GM12873 (cell line): ENCODE data around the gene PPP1R17.

ENCODE experiments used
- TF ChIP-seq, protein P1 (sequence below): IDR thresholded peaks from 2 replicates; pipeline ENCODE4 v1.5.1; 2012; ENCODE audit warnings: low read depth, mild to moderate bottlenecking, moderate library complexity, low read length, control low read depth; ENCODE audit not compliant: insufficient read depth; ENCODE audit errors: missing control alignments

The PPP1R17 gene

DNA sequence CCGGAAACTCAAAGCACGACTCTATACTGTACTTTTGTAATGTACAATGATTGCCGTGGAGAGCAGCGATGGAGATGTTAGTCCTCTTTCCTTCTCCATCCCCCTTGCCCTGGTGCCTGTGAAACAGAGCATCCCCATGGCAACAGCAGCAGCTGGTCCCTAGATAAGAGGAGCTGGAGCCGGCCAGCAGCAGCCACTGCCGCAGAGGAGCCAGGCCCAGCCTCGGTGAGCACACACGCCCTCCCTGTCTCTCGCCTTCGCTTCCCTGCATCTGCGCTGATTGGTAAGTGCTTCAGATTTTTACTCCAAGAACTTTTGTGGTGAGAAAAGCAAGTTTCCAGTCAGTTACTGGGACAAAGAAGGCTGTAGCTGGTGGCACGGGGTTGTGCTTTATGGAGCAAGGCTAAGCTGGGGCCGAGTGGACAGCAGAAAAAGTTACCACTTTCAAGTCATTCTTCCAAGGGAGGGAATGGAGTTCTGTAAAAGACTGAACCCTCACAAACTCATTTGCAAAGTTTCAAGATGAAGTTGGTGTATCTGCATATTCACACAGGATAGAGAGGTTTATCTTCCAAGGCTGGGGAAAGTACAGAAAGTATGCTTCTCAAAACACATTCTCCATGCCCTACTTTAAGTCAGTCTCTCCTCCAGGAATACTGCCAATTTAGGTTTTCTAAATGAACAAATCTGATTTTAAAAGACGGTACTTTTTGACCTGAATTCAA lies at the start of gene PPP1R17:
Gene PPP1R17 (plus strand): TSS at position 192 of the 725 bp plus-strand sequence. CDS start 5,227 bp downstream, outside the sequence.
- TF ChIP-seq, protein P1, sequence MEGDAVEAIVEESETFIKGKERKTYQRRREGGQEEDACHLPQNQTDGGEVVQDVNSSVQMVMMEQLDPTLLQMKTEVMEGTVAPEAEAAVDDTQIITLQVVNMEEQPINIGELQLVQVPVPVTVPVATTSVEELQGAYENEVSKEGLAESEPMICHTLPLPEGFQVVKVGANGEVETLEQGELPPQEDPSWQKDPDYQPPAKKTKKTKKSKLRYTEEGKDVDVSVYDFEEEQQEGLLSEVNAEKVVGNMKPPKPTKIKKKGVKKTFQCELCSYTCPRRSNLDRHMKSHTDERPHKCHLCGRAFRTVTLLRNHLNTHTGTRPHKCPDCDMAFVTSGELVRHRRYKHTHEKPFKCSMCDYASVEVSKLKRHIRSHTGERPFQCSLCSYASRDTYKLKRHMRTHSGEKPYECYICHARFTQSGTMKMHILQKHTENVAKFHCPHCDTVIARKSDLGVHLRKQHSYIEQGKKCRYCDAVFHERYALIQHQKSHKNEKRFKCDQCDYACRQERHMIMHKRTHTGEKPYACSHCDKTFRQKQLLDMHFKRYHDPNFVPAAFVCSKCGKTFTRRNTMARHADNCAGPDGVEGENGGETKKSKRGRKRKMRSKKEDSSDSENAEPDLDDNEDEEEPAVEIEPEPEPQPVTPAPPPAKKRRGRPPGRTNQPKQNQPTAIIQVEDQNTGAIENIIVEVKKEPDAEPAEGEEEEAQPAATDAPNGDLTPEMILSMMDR: no peak

DNA sequence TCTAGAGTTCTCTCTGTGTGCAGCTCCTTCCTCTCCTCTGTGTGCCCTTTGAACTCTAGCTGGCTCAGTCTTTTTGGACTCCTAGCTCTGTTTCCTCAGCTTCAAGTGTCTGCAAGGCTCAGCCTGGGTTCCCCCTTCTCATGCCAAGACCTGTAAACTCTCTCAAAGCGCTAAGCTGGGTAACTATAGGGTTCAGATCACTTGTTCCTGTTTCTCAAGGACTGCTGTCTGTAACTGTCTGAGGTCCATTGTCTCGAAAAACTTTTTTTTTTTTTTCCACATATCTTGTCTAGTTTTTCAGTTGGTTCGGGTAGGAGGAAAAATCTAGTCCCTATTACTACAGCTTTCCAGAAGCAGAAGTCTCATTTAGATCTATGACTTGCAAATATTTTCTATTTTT lies 46.6 kb upstream of the PPP1R17 start:
- TF ChIP-seq, protein P1: no peak

DNA sequence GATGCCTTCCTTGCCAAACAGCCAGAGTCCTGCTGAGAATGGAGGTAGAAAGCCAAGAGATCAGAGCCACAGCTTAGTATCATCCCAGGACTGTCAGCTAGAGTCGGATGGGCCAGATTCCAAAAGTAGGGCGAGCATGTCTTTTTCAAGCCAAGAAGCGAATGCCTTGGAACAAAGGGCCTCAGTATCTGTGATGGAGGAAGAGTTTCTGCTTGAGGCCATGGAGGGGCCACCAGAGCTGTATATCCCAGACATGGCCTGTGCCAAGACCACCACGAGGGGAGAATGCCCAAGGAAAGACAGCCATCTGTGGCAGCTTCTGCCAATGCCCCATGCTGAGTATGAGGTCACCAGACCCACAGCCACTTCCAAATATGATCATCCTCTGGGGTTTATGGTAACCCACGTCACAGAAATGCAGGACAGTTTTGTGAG lies 44.3 kb upstream of the PPP1R17 start:
- TF ChIP-seq, protein P1: no peak

DNA sequence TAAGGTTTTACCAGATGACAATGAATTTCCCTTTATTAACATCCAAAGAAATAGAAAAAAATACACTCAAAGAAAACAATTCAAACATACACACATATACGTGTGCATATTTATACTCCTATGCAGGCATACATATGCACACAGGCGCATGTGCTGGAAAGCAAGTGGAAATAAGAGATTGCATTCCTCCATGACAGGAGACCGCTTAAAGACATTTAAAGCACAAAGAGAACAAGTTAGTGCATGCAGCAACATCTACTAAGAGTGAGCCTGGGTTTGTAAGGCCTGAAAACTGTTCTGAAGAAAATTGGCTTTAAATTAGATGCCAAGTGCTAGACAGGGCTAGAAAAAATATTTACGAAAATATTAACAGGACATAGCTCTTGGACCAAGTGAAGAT lies 40.1 kb upstream of the PPP1R17 start:
- TF ChIP-seq, protein P1: no peak

DNA sequence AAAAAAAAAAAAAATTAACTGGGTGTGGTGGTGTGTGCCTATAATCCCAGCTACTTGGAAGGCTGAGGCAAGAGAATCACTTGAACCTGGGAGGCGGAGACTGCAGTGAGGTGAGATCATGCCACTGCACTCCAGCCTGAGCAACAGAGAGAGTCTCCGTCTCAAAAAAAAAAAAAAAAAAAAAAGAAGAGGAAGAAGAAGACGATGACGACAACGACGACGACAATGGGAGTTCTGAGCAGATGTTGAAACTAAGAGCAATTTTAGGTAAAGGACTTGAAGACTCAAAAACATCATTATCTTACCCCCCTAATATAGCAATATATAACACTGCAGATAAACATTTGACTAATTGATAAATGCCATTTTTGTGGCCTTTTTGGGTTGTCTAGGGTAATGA lies 39.5 kb upstream of the PPP1R17 start:
- TF ChIP-seq, protein P1: no peak

DNA sequence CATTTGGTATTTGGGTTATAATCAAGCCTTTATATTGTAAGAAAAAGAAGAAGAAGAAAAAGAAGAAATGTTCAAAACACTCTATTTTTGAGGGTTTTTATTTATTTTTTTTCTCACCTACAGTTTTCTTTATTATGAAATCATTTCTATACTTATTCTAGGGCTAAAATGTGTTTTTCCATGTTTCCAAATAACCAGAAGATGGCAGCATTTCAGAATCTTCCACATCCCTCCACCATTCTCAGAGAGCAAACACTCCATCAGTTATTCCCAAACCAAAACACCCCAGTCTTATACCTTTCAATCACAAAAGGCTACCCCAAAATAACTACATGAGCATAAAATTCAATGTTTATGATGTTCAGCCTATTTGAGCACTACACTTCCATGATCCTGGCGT lies 38.7 kb upstream of the PPP1R17 start:
- TF ChIP-seq, protein P1: no peak

DNA sequence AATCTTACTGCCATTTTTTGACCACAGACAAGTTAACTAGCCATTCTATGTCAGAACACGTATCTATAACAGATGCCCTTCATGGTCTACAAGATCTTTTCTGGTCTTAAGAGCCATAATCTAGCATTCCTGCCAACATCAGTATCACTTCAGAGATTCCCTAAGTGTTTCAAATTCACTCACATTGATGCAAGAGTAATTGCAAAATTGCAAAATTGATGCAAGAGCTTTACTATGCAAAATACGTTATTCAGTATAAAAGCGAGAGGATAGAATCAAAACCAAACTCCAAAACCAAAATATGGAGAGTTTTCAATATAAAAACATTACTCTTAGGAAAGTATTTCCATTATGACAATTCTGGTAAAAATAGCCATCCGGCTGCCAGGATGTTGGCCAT lies 38.1 kb upstream of the PPP1R17 start:
- TF ChIP-seq, protein P1: no peak
